ENCODE results near the gene HLA-B. TPM values are rescaled to one million over a fixed set of nuclear protein-coding genes. Genes with fewer than 3 reads are reported as not detected.

Gene HLA-B
- 129 and 154 TPM in 2 replicates for total RNA-seq (2021; fragmentation: NEBNext Ultra II Directional; extraction: Animal tissue kit (Norgen Biotek cat#: 25700))
- 231 and 233 TPM in 2 replicates for polyA plus RNA-seq (2011; rRNA removed)
- 264 TPM for polyA plus RNA-seq (2011; cell fraction: cytosol; rRNA removed)
- 473 TPM for polyA plus RNA-seq (2011; cell fraction: nucleus; rRNA removed)
- 191 to 332 TPM (median 243 TPM) in 4 replicates for polyA plus RNA-seq (2012, experiment 1 of 2)
- 170 TPM for polyA plus RNA-seq (2012, experiment 2 of 2)
- 144 TPM for polyA plus RNA-seq (2013, experiment 1 of 2)
- 158 TPM for polyA plus RNA-seq (2013, experiment 2 of 2)
- 183 and 191 TPM in 2 replicates for polyA minus RNA-seq (2011; rRNA and poly(A)+ RNA removed)
- polyA minus RNA-seq (2011; cell fraction: cytosol; rRNA and poly(A)+ RNA removed), result 145 TPM
- 91.7 TPM for polyA minus RNA-seq (2011; cell fraction: nucleus; rRNA and poly(A)+ RNA removed)
- long read RNA-seq, experiment 1, transcript HLA-B-249 (8 exons, 1,547 nt), result major isoform, 22 of 75 reads
- long read RNA-seq, experiment 1, partial matches to known transcripts, result 43 of 75 reads
- long read RNA-seq, experiment 1, other reads (novel, unspliced or antisense), result 8 of 75 reads
- long read RNA-seq, experiment 2, transcript HLA-B-249 (8 exons, 1,547 nt), result major isoform, 118 of 155 reads
- long read RNA-seq, experiment 2, partial matches to known transcripts, result 28 of 155 reads
- long read RNA-seq, experiment 2, other reads (novel, unspliced or antisense), result 8 of 155 reads

- no peak within 1 kb of the TSS for H2AK5ac ChIP-seq (ENCODE audit: low read depth, low read length)
- peaks cover 0 to 2% of the 10 kb centered on the region in 2 experiments for H4K20me1 ChIP-seq (replicated peaks in 1 of 2; ENCODE audit: control insufficient read depth in 1 of 2, insufficient read depth in 2 of 2, low read length in 2 of 2)
- CTCF ChIA-PET (ENCODE audit: partially characterized antibody), result interaction anchor here (0.8 kb wide), 1 partner anchor 10 kb away, joined by 3 read pairs; no protein-coding TSS in a partner anchor
- H3K18ac ChIP-seq (ENCODE audit: extremely low read depth, low read length), result no peak within 1 kb of the TSS
- H3K14ac ChIP-seq (ENCODE audit: insufficient read length), result no peak within 1 kb of the TSS
- FAIRE-seq (no peak), DNase-seq (ENCODE audit: low read depth in 1 of 2, low spot score in 2 of 2) (peak in 1 of 2 experiments; percentile 53)
- H3K23ac ChIP-seq (ENCODE audit: insufficient read length), result no peak within 1 kb of the TSS
- peak within 1 kb of the TSS; percentile 69 to 90 for H3K4me2 ChIP-seq (ENCODE audit: insufficient read depth in 1 of 2, low read depth in 2 of 2, low read length in 2 of 2)
- no peak within 1 kb of the TSS for H2BK5ac ChIP-seq (ENCODE audit: low read depth, low read length)
- H4K5ac ChIP-seq (ENCODE audit: insufficient read length, low read depth, low read length), result no peak within 1 kb of the TSS
- POLR2A ChIA-PET (ENCODE audit: partially characterized antibody), result interaction anchor here (0.9 kb wide), 1 partner anchor 151 kb away, joined by 3 read pairs; no protein-coding TSS in a partner anchor
- H2AFZ ChIP-seq (ENCODE audit: low read length), result peak within 1 kb of the TSS; percentile 95
- peaks cover 4% of the 10 kb centered on the region; the same call in 1 of the 2 replicates for H3K23me2 ChIP-seq (ENCODE audit: low read depth, low read length)
- no peaks in the 10 kb centered on the region for H3K79me2 ChIP-seq (ENCODE audit: control insufficient read depth in 1 of 2, insufficient read depth in 2 of 2, low read length in 2 of 2)
- H3K4me1 ChIP-seq (replicated peaks in 1 of 4; ENCODE audit: control insufficient read depth in 3 of 4, insufficient read depth in 4 of 4, low read length in 3 of 4), result no peaks in the 10 kb centered on the region
- peaks cover 0 to 10% (median 0%) of the 10 kb centered on the region in 4 experiments; a peak in 3 of 8 replicates for H3K36me3 ChIP-seq (ENCODE audit: control insufficient read depth in 2 of 4, insufficient read depth in 4 of 4, low read length in 3 of 4)
- no peak within 1 kb of the TSS for H3K56ac ChIP-seq (replicated peaks; ENCODE audit: insufficient read length, low read depth, low read length)
- H2BK20ac ChIP-seq (ENCODE audit: low read length), result no peak within 1 kb of the TSS
- H3K27me3 ChIP-seq (replicated peaks in 1 of 4; ENCODE audit: control insufficient read depth in 3 of 4, extremely low read depth in 1 of 4, insufficient read depth in 3 of 4, low read length in 3 of 4), result peaks cover 3 to 25% (median 15%) of the 10 kb centered on the region in 4 experiments
- H3K9me3 ChIP-seq (ENCODE audit: insufficient read depth in 2 of 2, low read depth in 1 of 2, low read length in 1 of 2), result no peaks in the 10 kb centered on the region
- no peak within 1 kb of the TSS for H2BK12ac ChIP-seq (ENCODE audit: low read depth, low read length)
- H3K27ac ChIP-seq (ENCODE audit: low read depth, low read length), result no peak within 1 kb of the TSS
- H3K4ac ChIP-seq (replicated peaks; ENCODE audit: insufficient read length, low read depth, low read length), result no peak within 1 kb of the TSS
- H4K91ac ChIP-seq (replicated peaks; ENCODE audit: insufficient read length, low read length), result no peak within 1 kb of the TSS
- H4K8ac ChIP-seq (ENCODE audit: extremely low read depth, insufficient read depth, low read length), result peak within 1 kb of the TSS; percentile 85; the same call in 1 of the 2 replicates
- no peak within 1 kb of the TSS for H2BK120ac ChIP-seq (replicated peaks; ENCODE audit: low read depth, low read length)
- peak within 1 kb of the TSS in 2 of 4 experiments; percentile 51 to 52; a peak in 3 of 7 replicates for H3K9ac ChIP-seq (replicated peaks in 1 of 4; ENCODE audit: extremely low read depth in 1 of 4, low read depth in 3 of 4, low read length in 3 of 4)
- H3K79me1 ChIP-seq (ENCODE audit: low read depth, low read length), result no peaks in the 10 kb centered on the region
- peak within 1 kb of the TSS; percentile 43 to 77 (median 56) for H3K4me3 ChIP-seq (ENCODE audit: extremely low read depth in 1 of 4, insufficient read depth in 2 of 4, low read depth in 3 of 4, low read length in 4 of 4)
- WGBS, 2 experiments (ENCODE audit: extremely low coverage in 1 of 2, insufficient coverage in 1 of 2, insufficient read length in 1 of 2, insufficient replicate concordance in 2 of 2, low coverage in 1 of 2, low lambda C conversion rate in 2 of 2, missing lambda C conversion rate in 1 of 2), result 2% methylated on average over 28 of the region's 39 CpGs; no CpG with 5 or more reads in 1 of the 2 experiments
- no peak within 1 kb of the TSS for H2BK15ac ChIP-seq (ENCODE audit: low read length)
- peak; percentile 91 for TF ChIP-seq CREB1 (IDR thresholded peaks at IDR 0.05)
- TF ChIP-seq BCL11A (IDR thresholded peaks at IDR 0.05; ENCODE audit: low read depth in 2 of 2, low read length in 2 of 2), result no peak
- TF ChIP-seq TAF1 (IDR thresholded peaks at IDR 0.05; ENCODE audit: low read depth, low read length), result no peak; the same call in 1 of the 2 replicates
- no peak for TF ChIP-seq POU5F1 (IDR thresholded peaks at IDR 0.05; ENCODE audit: low read depth, low read length)
- peak; percentile 76 for TF ChIP-seq KDM4A (IDR thresholded peaks at IDR 0.05; ENCODE audit: low read depth, low read length, severe bottlenecking)
- TF ChIP-seq POLR2AphosphoS5 (IDR thresholded peaks at IDR 0.05; ENCODE audit: low read depth, low read length), result peak; percentile 26; the same call in 1 of the 2 replicates
- peak; percentile 38 for TF ChIP-seq ASH2L (IDR thresholded peaks at IDR 0.05; ENCODE audit: low read length)
- no peak for TF ChIP-seq TCF12 (IDR thresholded peaks at IDR 0.05; ENCODE audit: low read depth, low read length)
- no peak for TF ChIP-seq ATF3 (IDR thresholded peaks at IDR 0.05; ENCODE audit: insufficient read depth, low read depth, low read length)
- TF ChIP-seq TBP (IDR thresholded peaks at IDR 0.05; ENCODE audit: low read depth, low read length), result 0 out of 2 replicates have a peak, but pooled peaks have one; percentile 46
These were observed at the start of gene HLA-B for GRCh38 chr6:31356946-31357466. TSS of gene HLA-B (minus strand) at chr6:31357179. CDS start at chr6:31357158, 21 bp downstream.
